GM23248 (cell line): ENCODE results near the gene PDGFD.

Experiments used
- EZH2 ChIP-seq: fragments of 200-600 bp; sonication (generic); IDR thresholded peaks from 2 replicates; pipeline ENCODE4 v1.6.1; 2018; ENCODE audit warnings: antibody characterized with exemption, mild to moderate bottlenecking; ENCODE audit not compliant: insufficient read depth, poor library complexity, severe bottlenecking
- EZH2phosphoT487 ChIP-seq: fragments of 200-600 bp; sonication (generic); IDR thresholded peaks from 2 replicates; pipeline ENCODE4 v1.6.1; 2018; ENCODE audit warnings: antibody characterized with exemption, moderate library complexity, mild to moderate bottlenecking, low read depth; ENCODE audit not compliant: insufficient read depth

DNA sequence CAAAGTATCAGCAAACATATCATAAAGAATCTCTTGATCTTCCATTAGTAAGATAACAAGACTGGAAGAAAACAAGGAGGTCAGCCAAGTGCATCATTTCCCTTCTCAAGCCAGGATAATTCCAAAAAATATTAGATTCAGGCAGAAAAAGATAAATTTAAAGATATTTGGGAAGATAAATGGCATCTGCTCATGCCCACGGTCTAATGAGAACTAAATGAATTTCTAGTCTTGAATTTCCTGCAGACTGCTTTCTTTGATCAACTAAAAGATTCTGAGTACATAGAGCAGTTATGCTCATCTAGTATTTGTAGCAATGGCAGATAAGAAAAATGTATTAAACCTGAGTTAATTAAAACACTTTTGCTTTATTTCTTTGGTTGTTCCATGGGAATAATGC lies 96.4 kb downstream of the PDGFD start:
- no peak for TF ChIP-seq EZH2
- TF ChIP-seq EZH2phosphoT487, result no peak
